Brain pericyte (primary cell): Measurements from ENCODE around the gene EXTL1.

ENCODE experiments used
- DNase-seq: peaks from one replicate; pipeline ENCODE4 v3.0.0-alpha.2; 2012; ENCODE audit warnings: low read depth, low spot score

Gene EXTL1

GRCh38 chr1:26043765-26044164 lies 22.2 kb downstream of the EXTL1 start:
- no peak for DNase-seq

GRCh38 chr1:26044414-26044813 lies 22.8 kb downstream of the EXTL1 start:
- no peak for DNase-seq

GRCh38 chr1:26044971-26045721 lies 23.6 kb downstream of the EXTL1 start:
- no peak for DNase-seq

- no peak for DNase-seq
Measured at GRCh38 chr1:26045722-26046245, 24.2 kb downstream of the EXTL1 start, which contains the start of gene SLC30A2. TSS of gene SLC30A2 (minus strand) at chr1:26046118. CDS start at chr1:26045896, 222 bp downstream.

GRCh38 chr1:26046246-26047095 lies 24.9 kb downstream of the EXTL1 start:
- DNase-seq: no peak

GRCh38 chr1:26047278-26047874 lies 25.8 kb downstream of the EXTL1 start:
- DNase-seq: no peak

- DNase-seq: no peak
Measured at GRCh38 chr1:26049531-26050247, 28.1 kb downstream of the EXTL1 start.

- no peak for DNase-seq
Measured at GRCh38 chr1:26050248-26050640, 28.7 kb downstream of the EXTL1 start.

- no peak for DNase-seq
Measured at GRCh38 chr1:26053718-26054560, 32.4 kb downstream of the EXTL1 start.

GRCh38 chr1:26055041-26055440 lies 33.5 kb downstream of the EXTL1 start:
- DNase-seq: no peak

GRCh38 chr1:26057189-26057588 lies 35.6 kb downstream of the EXTL1 start:
- no peak for DNase-seq

- no peak for DNase-seq
Measured at GRCh38 chr1:26058052-26058595, 36.5 kb downstream of the EXTL1 start.

GRCh38 chr1:26059906-26060305 lies 38.3 kb downstream of the EXTL1 start:
- DNase-seq: no peak

- no peak for DNase-seq
Measured at GRCh38 chr1:26060832-26061574, 39.4 kb downstream of the EXTL1 start.

- DNase-seq: no peak
Measured at GRCh38 chr1:26064553-26064952, 43.0 kb downstream of the EXTL1 start.

GRCh38 chr1:26066160-26066559 lies 44.6 kb downstream of the EXTL1 start:
- DNase-seq: no peak

GRCh38 chr1:26066857-26067256 lies 45.3 kb downstream of the EXTL1 start:
- no peak for DNase-seq

GRCh38 chr1:26067432-26067911 lies 45.9 kb downstream of the EXTL1 start, which contains the start of gene TRIM63:
TSS of gene TRIM63 (minus strand) at chr1:26067630. CDS start at chr1:26067494, 136 bp downstream.
- no peak for DNase-seq

- DNase-seq: no peak
Measured at GRCh38 chr1:26069941-26070295, 48.3 kb downstream of the EXTL1 start.
